Body of pancreas (tissue), 4 donors: ENCODE data around the gene CELSR1.
"Not testable (repeated sequence)": the region's sequence is repeated elsewhere in the genome, so short reads cannot be mapped to it uniquely, and the experiment has no call there.

Experiments used
- CTCF ChIP-seq, 7 experiments: fragments of 450-650 bp in 4 of 7; fragments of 200-600 bp in 3 of 7; sonication (generic) in 3 of 7; IDR thresholded peaks; one replicate each; pipeline ENCODE4 v1.5.1; 2016 to 2019; ENCODE audit warnings: antibody characterized with exemption in 7 of 7
- POLR2A ChIP-seq, 3 donors: fragments of 450-650 bp; IDR thresholded peaks; one replicate each; pipeline ENCODE4 v1.6.1; 2016; ENCODE audit warnings: antibody characterized with exemption in 3 of 3, mild to moderate bottlenecking in 2 of 3

- TF ChIP-seq CTCF, POLR2A (IDR thresholded peaks at IDR 0.05): not testable (repeated sequence)
Observed at GRCh38 chr22:46312848-46313247, 224.6 kb downstream of the CELSR1 start.
